CD1c-positive myeloid dendritic cell (primary cell): ENCODE data around the gene FOXF1.

Experiments
- DNase-seq: peaks from one replicate; pipeline ENCODE4 v3.0.0-alpha.2; 2016; ENCODE audit errors: extremely low spot score

FOXF1 gene

GRCh38 chr16:86492961-86493629 is 17.2 kb upstream of the FOXF1 start:
- no peak for DNase-seq

DNA sequence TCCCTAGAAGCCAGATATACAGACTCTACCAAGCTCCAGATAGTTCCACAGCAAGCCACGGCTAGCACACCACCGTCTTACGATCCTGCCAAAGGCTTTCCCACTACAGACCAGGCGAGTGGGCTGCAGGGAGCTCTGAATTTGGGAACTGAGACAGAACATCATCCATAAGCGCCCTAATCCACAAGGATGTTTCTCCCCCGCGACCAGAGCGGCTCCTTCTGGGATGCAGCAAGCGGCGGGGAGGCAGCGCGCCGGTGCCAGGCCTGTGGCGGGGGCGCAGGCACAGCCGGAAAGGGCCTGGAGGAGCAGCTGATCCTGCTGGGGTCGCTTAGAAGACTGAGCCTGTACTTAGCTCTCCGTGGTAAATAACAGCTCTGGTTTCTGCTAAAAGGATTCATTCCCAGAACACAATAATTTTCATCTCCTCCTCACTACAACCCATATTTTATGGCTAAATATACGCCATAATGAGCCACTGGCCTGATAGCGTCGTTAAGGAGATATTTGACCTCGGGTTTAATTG is 16.2 kb upstream of the FOXF1 start:
- no peak for DNase-seq

GRCh38 chr16:86494565-86495356 is 15.6 kb upstream of the FOXF1 start:
- DNase-seq: no peak

- no peak for DNase-seq
Measured at GRCh38 chr16:86495357-86495701, 15.0 kb upstream of the FOXF1 start.

GRCh38 chr16:86495756-86496261 is 14.5 kb upstream of the FOXF1 start:
- DNase-seq: no peak

GRCh38 chr16:86496262-86496928 is 13.9 kb upstream of the FOXF1 start:
- no peak for DNase-seq

DNA sequence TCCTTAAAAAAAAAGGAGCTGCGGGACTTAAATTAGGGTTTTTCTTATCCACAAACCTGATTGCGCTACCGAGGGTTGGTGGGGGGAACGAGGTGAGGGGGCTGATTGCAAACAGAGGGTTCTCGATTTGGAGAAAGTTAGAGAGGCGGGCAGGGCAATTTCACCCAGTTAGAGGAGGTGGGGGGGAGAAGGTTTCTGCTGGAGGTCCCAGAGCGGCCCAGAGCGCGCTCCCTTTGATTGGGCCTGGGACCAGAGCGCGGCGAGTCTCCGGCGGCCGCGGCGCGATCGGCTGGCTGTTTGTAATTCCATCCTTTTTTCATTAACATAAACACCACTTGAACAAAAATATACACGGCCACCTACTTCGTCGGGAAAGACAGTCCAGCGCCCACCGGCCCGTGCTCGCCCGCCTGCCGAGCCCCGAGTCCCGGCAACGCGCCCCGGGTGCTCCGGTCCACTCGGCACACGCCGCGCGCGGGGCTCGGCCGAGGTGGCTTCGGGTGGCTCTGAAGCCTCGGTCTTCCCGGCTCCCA is 13.3 kb upstream of the FOXF1 start:
- DNase-seq: no peak

DNA sequence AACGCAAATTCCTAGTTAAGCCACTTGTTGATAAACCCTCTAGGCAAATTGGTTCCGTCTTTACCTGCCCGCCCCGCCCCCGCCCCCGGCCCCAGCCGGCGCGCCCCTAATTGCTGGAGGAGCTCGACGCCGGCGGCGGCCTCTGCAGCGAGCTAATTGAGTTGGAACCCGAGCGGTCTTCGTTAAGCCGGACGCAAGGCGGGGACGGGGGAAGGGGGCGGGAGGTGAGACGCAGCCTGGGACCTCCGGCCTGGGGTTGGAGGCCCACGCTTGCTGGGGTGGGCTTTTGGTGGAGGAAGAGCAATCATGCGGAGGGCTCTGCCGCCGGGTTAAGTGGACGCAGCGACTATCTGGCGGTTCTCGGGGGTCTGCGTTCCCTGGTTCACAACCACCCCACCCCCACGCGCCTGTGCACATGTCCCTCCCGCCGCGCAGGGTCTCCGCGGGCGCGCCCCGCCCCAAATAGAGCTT is 12.7 kb upstream of the FOXF1 start:
- DNase-seq: no peak

- no peak for DNase-seq
Measured at GRCh38 chr16:86498155-86498670, 12.1 kb upstream of the FOXF1 start.

- no peak for DNase-seq
Measured at GRCh38 chr16:86498671-86499439, 11.5 kb upstream of the FOXF1 start.

DNA sequence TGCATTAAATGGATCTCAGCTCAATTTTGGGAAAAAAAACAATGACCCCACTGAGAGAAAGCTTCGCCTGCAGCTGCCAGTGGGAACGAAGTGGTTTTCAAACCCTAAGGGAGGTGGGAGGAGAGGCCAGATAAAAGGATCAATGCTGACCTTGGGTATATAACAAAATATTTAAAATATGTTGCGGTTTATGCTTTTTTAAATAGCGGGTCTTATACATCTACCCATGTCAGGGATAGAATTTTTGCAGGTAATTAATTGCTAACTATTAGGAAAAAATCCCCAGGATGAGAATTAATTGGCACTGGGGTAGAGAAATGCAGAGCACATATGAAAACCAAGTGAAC is 10.9 kb upstream of the FOXF1 start:
- DNase-seq: no peak

GRCh38 chr16:86499889-86500707 is 10.2 kb upstream of the FOXF1 start:
- no peak for DNase-seq

GRCh38 chr16:86500708-86501510 is 9.4 kb upstream of the FOXF1 start:
- DNase-seq: no peak

DNA sequence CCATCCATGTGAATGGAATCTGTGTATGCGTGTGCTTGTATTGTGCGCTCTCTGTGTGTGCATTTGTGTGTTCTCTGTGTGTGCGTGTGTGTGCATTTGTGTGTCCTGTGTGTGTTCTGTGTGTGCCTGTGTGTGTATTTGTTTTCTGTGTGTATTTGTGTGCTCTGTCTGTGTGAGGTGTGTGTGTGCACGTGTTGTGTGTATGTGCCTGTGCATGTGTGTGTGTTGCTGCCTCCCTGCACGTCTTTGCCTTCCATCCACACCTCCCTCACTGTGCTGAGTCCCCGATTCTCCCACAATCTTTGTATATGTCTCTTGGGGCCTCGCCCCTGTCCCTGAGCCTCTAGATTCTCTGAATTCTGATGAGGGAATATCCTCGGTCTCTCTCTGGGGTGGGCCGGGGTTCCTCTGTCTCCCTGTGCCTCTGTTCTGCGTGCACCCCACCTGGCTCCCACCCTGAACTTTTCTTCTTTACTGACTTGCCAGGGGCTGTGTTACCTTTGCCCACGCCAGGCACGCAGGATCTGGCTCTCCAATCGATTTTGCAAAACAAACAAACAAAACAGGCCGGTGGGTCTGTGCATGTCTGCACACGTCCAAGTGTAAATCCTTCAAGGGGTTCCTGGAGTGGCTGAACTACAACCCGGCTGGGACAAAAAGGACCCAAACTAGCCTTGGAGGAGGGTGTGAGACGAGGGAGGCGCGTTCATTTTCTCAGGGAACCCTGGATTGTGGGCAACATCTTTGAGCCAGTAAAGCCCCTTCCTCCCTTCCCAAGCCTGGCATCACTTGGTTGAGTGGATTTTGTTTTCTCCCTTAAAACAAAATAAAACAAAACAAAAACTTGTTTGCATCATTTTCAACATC is 8.1 kb upstream of the FOXF1 start:
- DNase-seq: no peak

GRCh38 chr16:86502856-86503748 is 7.2 kb upstream of the FOXF1 start:
- no peak for DNase-seq

- DNase-seq: no peak
Measured at GRCh38 chr16:86503830-86504229, 6.5 kb upstream of the FOXF1 start.
